ENCODE measurements around the gene LAMA3.

- TF ChIP-seq POLR2AphosphoS5 (IDR thresholded peaks at IDR 0.05; ENCODE audit: low read depth, low read length) (no peak), POLR2A (IDR thresholded peaks at IDR 0.05; ENCODE audit: low read depth, low read length) (no peak)
These were observed 43.2 kb downstream of the LAMA3 start for GRCh38 chr18:23732439-23732838.

Measured in GM12891 (cell line).